Measurements from ENCODE around the gene PTPRF.

Gene PTPRF

DNA sequence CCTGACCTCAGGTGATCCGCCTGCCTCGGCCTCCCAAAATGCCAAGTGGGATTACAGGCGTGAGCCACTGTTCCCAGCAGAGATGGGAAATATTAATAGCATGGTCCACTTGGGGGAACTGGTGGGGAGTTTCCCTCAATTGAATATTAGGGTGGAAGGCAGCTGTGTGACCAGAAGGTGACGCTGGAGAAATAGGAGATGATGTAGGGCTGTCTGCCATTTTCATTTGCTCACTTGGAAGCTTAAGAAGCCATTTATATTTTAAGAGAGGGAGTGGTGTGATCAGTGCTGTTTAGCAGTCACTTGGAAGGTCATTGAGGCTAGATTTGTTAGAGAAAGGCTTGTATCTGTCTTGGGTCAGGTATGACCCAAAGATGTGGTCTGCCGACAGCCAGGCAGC, 139.2 kb downstream of the PTPRF start:
- DNase-seq (ENCODE audit: low spot score) = no peak

DNA sequence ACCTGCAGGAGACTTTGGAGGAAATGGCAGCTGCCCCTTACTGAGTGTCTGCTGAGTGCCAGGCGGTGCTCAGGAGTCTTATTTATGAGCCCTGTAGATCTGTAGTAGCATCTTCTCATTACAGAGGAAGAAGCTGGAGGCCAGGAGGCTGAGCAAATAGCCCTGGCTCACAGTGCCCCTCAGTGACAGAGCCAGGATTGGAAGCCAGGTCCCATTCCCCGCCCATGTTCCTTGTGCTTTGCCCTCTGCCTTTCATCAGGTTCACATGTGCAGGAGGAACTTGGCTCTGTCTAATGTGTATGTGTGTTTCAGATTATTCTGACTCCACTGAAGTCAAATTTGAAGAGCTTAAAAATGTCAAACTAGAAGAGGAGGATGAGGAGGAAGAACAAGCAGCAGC, 140.5 kb downstream of the PTPRF start:
- no peak for DNase-seq (ENCODE audit: low spot score)

DNA sequence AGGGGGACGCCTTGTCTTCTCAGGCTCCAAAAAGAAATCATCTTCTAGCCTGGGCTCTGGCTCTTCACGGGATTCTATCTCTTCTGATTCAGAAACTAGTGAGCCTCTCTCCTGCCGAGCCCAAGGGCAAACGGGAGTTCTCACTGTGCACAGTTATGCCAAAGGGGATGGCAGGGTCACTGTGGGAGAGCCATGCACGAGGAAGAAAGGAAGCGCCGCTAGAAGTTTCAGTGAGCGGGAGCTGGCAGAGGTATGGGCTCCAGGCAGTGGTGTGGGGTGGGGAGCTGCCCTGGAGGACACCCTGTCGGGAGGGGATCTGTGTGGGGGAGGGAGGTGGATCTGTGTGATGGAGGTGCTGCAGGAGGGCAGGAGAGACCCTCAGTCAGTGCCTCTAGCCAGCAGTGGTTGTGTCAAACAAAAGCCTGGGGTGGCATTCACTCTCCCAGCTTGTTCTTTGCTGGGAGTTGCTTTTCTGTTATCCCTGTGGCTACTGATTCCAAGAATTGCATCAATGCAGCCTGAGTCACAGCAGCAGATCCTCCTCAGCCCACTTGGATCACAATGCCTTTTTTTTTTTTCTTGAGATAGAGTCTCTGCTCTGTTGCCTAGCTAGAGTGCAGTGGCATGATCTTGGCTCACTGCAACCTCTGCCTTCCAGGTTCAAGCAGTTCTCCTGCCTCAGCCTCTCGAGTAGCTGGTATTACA, 141.1 kb downstream of the PTPRF start:
- DNase-seq (ENCODE audit: low spot score) = no peak

DNA sequence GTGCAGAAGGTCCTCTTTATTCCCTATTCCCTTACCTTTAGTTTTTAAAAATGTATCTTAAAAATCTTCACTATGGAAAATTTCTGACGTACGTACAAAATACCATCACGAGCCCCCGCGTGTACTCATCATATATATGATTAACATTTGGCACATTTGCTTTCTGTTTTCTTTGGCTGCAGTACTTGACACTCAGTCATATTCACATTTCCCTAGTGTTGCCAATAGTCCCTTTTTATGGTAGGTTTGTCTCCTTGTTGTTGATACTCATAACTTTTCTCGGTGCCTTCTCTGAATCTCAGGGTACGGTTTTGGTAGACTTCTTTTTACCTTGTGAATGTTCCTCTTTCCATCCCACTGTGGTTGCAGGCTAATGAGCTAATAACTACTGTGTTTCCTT, 142.6 kb downstream of the PTPRF start:
- DNase-seq (ENCODE audit: low spot score) = no peak
